HepG2 (cell line): ENCODE results near the gene PMIS2. TPM values are rescaled to one million over a fixed set of nuclear protein-coding genes. Genes with fewer than 3 reads are reported as not detected.

Source experiments
- ARID3A ChIP-seq: IDR thresholded peaks from 2 replicates; pipeline ENCODE4 v1.6.1; 2012; ENCODE audit warnings: low read depth, low read length, improper control_type of control experiment
- CREBL2 ChIP-seq: sonication (generic); formaldehyde crosslinking; IDR thresholded peaks from 2 replicates; pipeline ENCODE4 v1.8.1; 2023; ENCODE audit warnings: missing genetic modification reagents, mild to moderate bottlenecking, borderline replicate concordance
- HBP1 ChIP-seq: IDR thresholded peaks from 2 replicates; pipeline ENCODE4 v1.6.1; 2016; ENCODE audit warnings: low read depth, control low read depth
- JUN ChIP-seq: sonication (generic); formaldehyde crosslinking; IDR thresholded peaks from 2 replicates; pipeline ENCODE4 v1.4.0; 2020; ENCODE audit warnings: mild to moderate bottlenecking, missing genetic modification reagents
- KLF16 ChIP-seq, 2 experiments: sonication (generic) in 1 of 2; formaldehyde crosslinking in 1 of 2; IDR thresholded peaks; 2 replicates each; pipeline versions ENCODE4 v1.6.1 to v1.8.0; 2016 to 2023; ENCODE audit warnings: missing genetic modification reagents in 2 of 2, missing compliant biosample characterization in 1 of 2
- LBX2 ChIP-seq: sonication (generic); formaldehyde crosslinking; IDR thresholded peaks from 2 replicates; pipeline ENCODE4 v1.5.0; 2020; ENCODE audit warnings: missing genetic modification reagents, mild to moderate bottlenecking, borderline replicate concordance
- MBD4 ChIP-seq: IDR thresholded peaks from 2 replicates; pipeline ENCODE4 v1.6.1; 2012; ENCODE audit warnings: low read length, inconsistent platforms, borderline replicate concordance
- MED1 ChIP-seq: sonication (generic); formaldehyde crosslinking; IDR thresholded peaks from 2 replicates; pipeline ENCODE4 v1.4.0; 2020; ENCODE audit warnings: missing genetic modification reagents
- MED13 ChIP-seq: sonication (generic); formaldehyde crosslinking; IDR thresholded peaks from 2 replicates; pipeline ENCODE4 v1.5.0; 2020; ENCODE audit warnings: missing genetic modification reagents
- NR2F6 ChIP-seq, 2 experiments: IDR thresholded peaks; 2 replicates each; pipeline ENCODE4 v1.6.1; 2016; ENCODE audit warnings: antibody characterized with exemption in 1 of 2, mild to moderate bottlenecking in 1 of 2
- TRAFD1 ChIP-seq: sonication (generic); formaldehyde crosslinking; IDR thresholded peaks from 2 replicates; pipeline ENCODE4 v1.5.1; 2020; ENCODE audit warnings: missing genetic modification reagents, mild to moderate bottlenecking, borderline replicate concordance
- XRCC5 ChIP-seq: fragments of 200-400 bp; formaldehyde crosslinking; optimal IDR thresholded peaks from 2 replicates; pipeline ENCODE3; 2017; ENCODE audit warnings: mild to moderate bottlenecking, low read length
- ZNF142 ChIP-seq: sonication (generic); formaldehyde crosslinking; IDR thresholded peaks from 2 replicates; pipeline ENCODE4 v1.4.0; 2020; ENCODE audit warnings: missing genetic modification reagents
- ZNF260 ChIP-seq: sonication (generic); formaldehyde crosslinking; IDR thresholded peaks from 2 replicates; pipeline ENCODE4 v1.4.0; 2020; ENCODE audit warnings: missing genetic modification reagents, low read depth, mild to moderate bottlenecking, borderline replicate concordance
- ZNF460 ChIP-seq: sonication (generic); formaldehyde crosslinking; IDR thresholded peaks from 2 replicates; pipeline ENCODE4 v1.5.1; 2020; ENCODE audit warnings: missing genetic modification reagents, mild to moderate bottlenecking, borderline replicate concordance
- ZNF775 ChIP-seq: sonication (generic); formaldehyde crosslinking; IDR thresholded peaks from 2 replicates; pipeline ENCODE4 v1.4.0; 2020; ENCODE audit warnings: missing genetic modification reagents, mild to moderate bottlenecking, moderate library complexity, borderline replicate concordance
- ZNF777 ChIP-seq: sonication (generic); formaldehyde crosslinking; IDR thresholded peaks from 2 replicates; pipeline ENCODE4 v1.4.0; 2020; ENCODE audit warnings: missing genetic modification reagents
- polyA plus RNA-seq, 8 experiments: library from polyadenylated mRNA; depleted of rRNA in 3 of 8; stranded (reverse) in 7 of 8; unstranded in 1 of 8; fragments of >200 nt; fragmentation: Illumina TruSeq in 4 of 8; extraction: Trizol in 4 of 8; gene quantifications; 2 replicates each; pipeline versions ENCODE4 v1.2.1 to v1.2.3, GENCODE V29; 2011 to 2016; ENCODE audit warnings: low read depth in 4 of 8, missing spikeins in 1 of 8, mixed read lengths in 1 of 8; ENCODE audit not compliant: insufficient read depth in 1 of 8
- total RNA-seq, 5 experiments: library from RNA; depleted of rRNA; stranded (reverse); fragments of >200 nt; fragmentation: Illumina TruSeq; extraction: Trizol; gene quantifications; 2 replicates each; pipeline ENCODE4 v1.2.3, GENCODE V29; 2016; ENCODE audit warnings: low read depth in 1 of 5

The PMIS2 gene
- total and polyA plus RNA-seq, 2 of the 13 experiments (the other 11 are each of a cell fraction or from before 2014, with no cell fraction given), result not detected

GRCh38 chr19:35628565-35629331, 42.8 kb downstream of the PMIS2 start, which contains the start of gene RBM42 (continued):
- TF ChIP-seq LBX2 (no peak), MBD4 (no peak), JUN (CRISPR knock-in tag) (peak; percentile 75; the same call in 1 of the 2 replicates), ZNF142 (CRISPR knock-in tag) (no peak), ZNF460 (CRISPR knock-in tag) (no peak), MED1 (CRISPR knock-in tag) (peak; percentile 71), ZNF260 (CRISPR knock-in tag) (no peak), MED13 (CRISPR knock-in tag) (no peak), ZNF775 (CRISPR knock-in tag) (no peak), ZNF777 (CRISPR knock-in tag) (peak; percentile 55), HBP1 (peak; percentile 67; the same call in 1 of the 2 replicates), KLF16 (CRISPR knock-in tag; IDR thresholded peaks at IDR 0.05) (peak in 1 of 2 experiments; percentile 84; a peak in 2 of 4 replicates), ARID3A (no peak), NR2F6 (IDR thresholded peaks at IDR 0.05) (peak; percentile 41; the same call in 1 of the 2 replicates), NR2F6 (CRISPR knock-in tag; IDR thresholded peaks at IDR 0.05) (peak; percentile 33; the same call in 1 of the 2 replicates), XRCC5 (peak; percentile 78), CREBL2 (no peak), TRAFD1 (no peak)
